Measurements from ENCODE around the gene PDE3A.

PDE3A gene

DNA sequence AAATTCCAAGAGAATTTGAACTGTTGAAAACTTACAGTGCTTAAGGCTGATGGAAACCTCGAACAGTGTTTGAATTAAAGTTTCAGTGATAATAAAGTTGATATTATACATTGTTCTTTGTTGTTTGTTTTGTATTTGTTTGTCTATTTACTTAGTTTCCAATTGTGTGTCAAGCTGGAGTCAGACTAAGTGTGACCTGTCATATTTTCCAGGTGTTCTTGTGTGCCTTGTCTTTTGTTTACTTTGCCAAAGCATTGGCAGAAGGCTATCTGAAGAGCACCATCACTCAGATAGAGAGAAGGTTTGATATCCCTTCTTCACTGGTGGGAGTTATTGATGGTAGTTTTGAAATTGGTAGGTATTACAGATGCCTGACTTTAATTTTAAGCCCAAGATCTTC lies 332.8 kb downstream of the PDE3A start:
- no peak for DNase-seq (ENCODE audit: low read depth, low spot score)

- DNase-seq (ENCODE audit: low read depth, low spot score): no peak
Measured at GRCh38 chr12:20704860-20705259, 336.5 kb downstream of the PDE3A start.

- no peak for DNase-seq (ENCODE audit: low read depth, low spot score)
Measured at GRCh38 chr12:20711846-20712245, 343.5 kb downstream of the PDE3A start.

DNA sequence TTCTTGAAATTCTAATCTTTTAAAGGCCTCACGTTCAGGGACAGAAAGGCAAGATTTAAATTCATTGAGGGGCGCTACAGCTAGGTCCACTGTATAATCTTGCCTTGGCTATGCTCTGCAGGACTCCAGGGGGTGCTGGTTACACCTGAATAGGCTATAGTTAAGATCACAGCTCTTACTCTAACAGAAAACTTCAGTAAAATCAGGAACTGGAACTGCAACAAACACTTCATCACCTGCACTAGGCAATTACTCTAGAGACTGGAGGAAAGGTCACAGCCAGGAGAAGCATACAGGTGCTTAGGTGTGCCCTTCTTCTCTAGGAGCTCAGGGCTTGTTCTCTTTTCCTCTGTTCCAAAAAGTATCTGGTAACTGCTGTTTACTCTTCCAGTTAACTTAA lies 347.7 kb downstream of the PDE3A start:
- peak; percentile 3 for DNase-seq (ENCODE audit: low read depth, low spot score)

DNA sequence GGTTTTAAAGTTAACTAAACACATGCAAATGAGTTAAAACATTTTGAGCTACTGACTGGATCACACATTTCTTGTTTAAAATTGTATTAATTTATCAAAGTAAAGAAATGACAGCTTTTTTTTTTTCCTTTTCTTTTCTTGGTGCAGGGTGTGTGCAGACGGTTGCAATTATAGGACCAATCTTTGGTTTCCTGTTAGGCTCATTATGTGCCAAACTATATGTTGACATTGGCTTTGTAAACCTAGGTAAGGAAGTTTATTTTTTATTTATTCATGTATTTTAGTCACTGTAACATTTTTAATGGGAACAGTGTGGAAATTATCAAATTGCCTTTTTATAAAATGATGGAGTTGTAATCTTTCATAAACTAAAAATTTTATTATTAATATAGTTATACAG lies 348.6 kb downstream of the PDE3A start:
- DNase-seq (ENCODE audit: low read depth, low spot score): no peak

DNA sequence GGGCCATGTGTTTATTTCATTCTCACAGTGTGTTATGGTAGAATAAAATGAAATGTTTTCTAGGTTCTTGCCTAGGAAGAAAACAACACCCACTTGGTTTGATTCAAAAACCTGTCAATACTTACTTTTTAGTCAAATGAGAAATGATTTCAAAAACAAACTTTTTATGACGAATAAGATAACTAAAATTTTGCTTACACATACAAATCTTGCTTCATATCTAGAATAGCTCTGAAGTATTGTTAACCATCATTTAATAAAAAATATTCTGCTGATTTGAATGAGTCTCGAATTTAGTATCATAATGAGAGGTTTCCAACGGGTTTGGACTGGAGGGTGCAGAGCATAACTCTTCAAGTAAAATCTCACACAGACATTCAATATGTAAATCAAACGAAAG lies 350.0 kb downstream of the PDE3A start:
- DNase-seq (ENCODE audit: low read depth, low spot score): no peak

DNA sequence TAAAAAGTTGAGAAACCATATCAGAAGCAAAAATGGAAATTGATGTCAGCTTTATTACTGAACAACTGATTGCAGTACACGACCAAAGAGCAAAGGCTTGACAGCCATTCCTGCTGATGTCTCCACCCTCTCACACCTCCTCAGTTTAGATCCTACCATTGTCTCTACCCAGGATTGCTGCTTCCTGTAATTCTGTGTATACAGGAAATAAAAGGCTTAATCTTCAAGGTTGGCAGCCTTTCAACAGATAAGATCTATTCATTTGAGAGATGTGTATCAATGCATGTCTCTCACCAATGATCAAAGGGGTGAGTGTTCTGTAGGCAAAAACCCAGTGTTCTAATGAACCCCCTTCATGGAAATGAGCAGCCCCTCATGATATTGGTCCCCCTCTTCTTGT lies 353.8 kb downstream of the PDE3A start:
- no peak for DNase-seq (ENCODE audit: low read depth, low spot score)

DNA sequence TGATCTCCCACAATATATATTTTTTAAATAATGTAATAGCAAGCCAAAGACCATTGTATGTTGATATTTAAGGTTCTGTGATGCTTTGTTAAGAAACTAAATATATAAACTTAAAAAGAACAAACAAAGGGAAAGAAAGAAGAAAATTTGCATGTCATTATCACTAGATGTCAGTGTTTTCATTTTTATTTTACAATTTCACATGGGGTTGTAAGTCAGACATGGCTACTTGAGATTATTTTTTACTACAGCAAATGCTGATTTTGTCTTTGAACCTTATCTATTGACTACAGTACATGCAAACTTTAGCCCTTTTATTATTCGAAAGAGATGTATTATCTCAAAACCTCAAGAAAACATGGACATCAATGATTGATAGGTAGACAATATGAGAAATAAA lies 362.9 kb downstream of the PDE3A start:
- DNase-seq (ENCODE audit: low read depth, low spot score): no peak
